ENCODE measurements around the gene RAD51B.

DNA sequence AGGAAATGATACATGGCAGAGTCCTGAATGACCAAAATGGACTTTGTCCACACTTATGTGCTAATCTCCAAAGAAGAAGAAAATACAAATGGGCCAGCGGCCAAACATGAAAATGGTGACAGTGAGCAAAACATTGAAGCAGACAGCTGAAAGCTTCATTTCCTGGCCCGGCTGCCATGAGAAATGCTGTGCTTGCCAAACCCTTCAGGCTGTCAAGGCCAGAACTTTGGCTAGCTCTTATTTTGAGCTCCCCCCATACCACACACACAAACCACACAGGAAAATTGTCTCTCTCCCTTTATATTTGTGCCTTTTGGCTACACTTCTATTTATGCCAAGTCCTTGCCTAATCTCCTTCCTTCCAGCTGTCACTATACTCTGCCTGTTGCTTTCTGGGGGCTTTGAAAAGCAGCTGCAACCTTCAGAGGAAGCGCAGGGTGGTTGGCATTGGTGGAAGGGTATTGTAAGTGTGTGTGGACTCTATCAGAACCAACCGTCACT, 323.8 kb downstream of the RAD51B start:
- TF ChIP-seq, protein P1, sequence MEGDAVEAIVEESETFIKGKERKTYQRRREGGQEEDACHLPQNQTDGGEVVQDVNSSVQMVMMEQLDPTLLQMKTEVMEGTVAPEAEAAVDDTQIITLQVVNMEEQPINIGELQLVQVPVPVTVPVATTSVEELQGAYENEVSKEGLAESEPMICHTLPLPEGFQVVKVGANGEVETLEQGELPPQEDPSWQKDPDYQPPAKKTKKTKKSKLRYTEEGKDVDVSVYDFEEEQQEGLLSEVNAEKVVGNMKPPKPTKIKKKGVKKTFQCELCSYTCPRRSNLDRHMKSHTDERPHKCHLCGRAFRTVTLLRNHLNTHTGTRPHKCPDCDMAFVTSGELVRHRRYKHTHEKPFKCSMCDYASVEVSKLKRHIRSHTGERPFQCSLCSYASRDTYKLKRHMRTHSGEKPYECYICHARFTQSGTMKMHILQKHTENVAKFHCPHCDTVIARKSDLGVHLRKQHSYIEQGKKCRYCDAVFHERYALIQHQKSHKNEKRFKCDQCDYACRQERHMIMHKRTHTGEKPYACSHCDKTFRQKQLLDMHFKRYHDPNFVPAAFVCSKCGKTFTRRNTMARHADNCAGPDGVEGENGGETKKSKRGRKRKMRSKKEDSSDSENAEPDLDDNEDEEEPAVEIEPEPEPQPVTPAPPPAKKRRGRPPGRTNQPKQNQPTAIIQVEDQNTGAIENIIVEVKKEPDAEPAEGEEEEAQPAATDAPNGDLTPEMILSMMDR (IDR thresholded peaks at IDR 0.05), result no peak
- TF ChIP-seq EP300 (IDR thresholded peaks at IDR 0.05), result no peak
- peak in 2 of 3 donors; percentile 11 to 41 for TF ChIP-seq POLR2AphosphoS5 (IDR thresholded peaks at IDR 0.05)
- no peak for TF ChIP-seq POLR2A (IDR thresholded peaks at IDR 0.05)
